HG03354 (cell line): Measurements from ENCODE around the gene STAC3.
A peak's percentile ranks its signal among the peaks of the same experiment; 100 is the strongest.

Experiments
- ATAC-seq: cut with Tn5 transposase; IDR thresholded peaks from one replicate; pipeline ENCODE4 v1.9.1; 2021; ENCODE audit warnings: mild to moderate bottlenecking; ENCODE audit not compliant: unreplicated experiment, poor library complexity, severe bottlenecking

STAC3 gene

GRCh38 chr12:57226588-57227314 lies 24.2 kb downstream of the STAC3 start:
- no peak for ATAC-seq

GRCh38 chr12:57225680-57226210 lies 25.2 kb downstream of the STAC3 start:
- ATAC-seq: no peak

- ATAC-seq: peak; percentile 46
Measured at GRCh38 chr12:57224973-57225679, 25.9 kb downstream of the STAC3 start.

GRCh38 chr12:57224278-57224972 lies 26.6 kb downstream of the STAC3 start:
- ATAC-seq: no peak

GRCh38 chr12:57223191-57224165 lies 27.5 kb downstream of the STAC3 start:
- no peak for ATAC-seq

GRCh38 chr12:57222286-57223190 lies 28.4 kb downstream of the STAC3 start:
- no peak for ATAC-seq

- ATAC-seq: no peak
Measured at GRCh38 chr12:57221169-57221917, 29.6 kb downstream of the STAC3 start.

- no peak for ATAC-seq
Measured at GRCh38 chr12:57220770-57221168, 30.2 kb downstream of the STAC3 start.

GRCh38 chr12:57219993-57220754 lies 30.8 kb downstream of the STAC3 start:
- no peak for ATAC-seq

GRCh38 chr12:57219205-57219992 lies 31.6 kb downstream of the STAC3 start:
- no peak for ATAC-seq

GRCh38 chr12:57218030-57218853 lies 32.7 kb downstream of the STAC3 start:
- no peak for ATAC-seq

- no peak for ATAC-seq
Measured at GRCh38 chr12:57216921-57217879, 33.8 kb downstream of the STAC3 start.

- no peak for ATAC-seq
Measured at GRCh38 chr12:57216014-57216911, 34.7 kb downstream of the STAC3 start, which contains the start of gene NXPH4. Gene NXPH4, plus strand, starts transcription at chr12:57216794. Its CDS starts 176 bp downstream, at chr12:57216970.
